Panc1 (cell line): ENCODE data around the gene WDR82. TPM values are rescaled to one million over a fixed set of nuclear protein-coding genes. Genes with fewer than 3 reads are reported as not detected.

Source experiments
- ATAC-seq: fragments of 200-7000 bp; cut with Tn5 transposase; 2 replicates; pipeline ENCODE4 v1.9.1; 2020; ENCODE audit warnings: mild to moderate bottlenecking, moderate library complexity
- BruUV-seq: library from RNA; stranded (reverse); fragments of 400-500 nt; replicated peaks from 2 replicates; lab custom pipeline; 2021; lab: Mats Ljungman, UMichigan
- CTCF ChIA-PET: fragments of 300-600 bp; sonication (Branson Sonifier 250); formaldehyde crosslinking; loops from one replicate; lab custom pipeline; 2022; ENCODE audit warnings: antibody characterized with exemption; lab: Charles Lee
- POLR2A ChIA-PET: fragments of 300-600 bp; sonication (Branson Sonifier 250); formaldehyde crosslinking; loops from one replicate; lab custom pipeline; 2022; ENCODE audit warnings: antibody characterized with exemption; lab: Charles Lee
- DNase-seq: peaks from one replicate; pipeline ENCODE4 v3.0.0-alpha.2; 2010; ENCODE audit warnings: low read depth, low spot score
- H3K27ac ChIP-seq: 2 replicates; pipeline ENCODE4 v1.5.1; 2011; ENCODE audit warnings: mild to moderate bottlenecking, low read length, inconsistent platforms
- H3K27me3 ChIP-seq: fragments of 200-500 bp; sonication (Bioruptor generic); 2 replicates; pipeline ENCODE4 v1.6.0; 2014; ENCODE audit warnings: low read length, inconsistent platforms; ENCODE audit not compliant: control insufficient read depth, insufficient read depth
- H3K36me3 ChIP-seq: fragments of 200-500 bp; sonication (Bioruptor generic); 2 replicates; pipeline ENCODE4 v1.5.1; 2014; ENCODE audit warnings: inconsistent platforms, mild to moderate bottlenecking, low read length, moderate library complexity; ENCODE audit not compliant: control insufficient read depth, insufficient read depth
- H3K4me1 ChIP-seq: 2 replicates; pipeline ENCODE4 v1.5.1; 2011; ENCODE audit warnings: inconsistent platforms, mild to moderate bottlenecking, low read length, moderate library complexity; ENCODE audit not compliant: control insufficient read depth, insufficient read depth
- H3K4me3 ChIP-seq, 2 experiments: 2 replicates each; pipeline ENCODE4 v1.5.1; 2011 to 2012; ENCODE audit warnings: low read depth in 2 of 2, low read length in 2 of 2, mild to moderate bottlenecking in 2 of 2, inconsistent platforms in 1 of 2, moderate library complexity in 1 of 2
- H3K9me3 ChIP-seq: fragments of 200-500 bp; sonication (Bioruptor generic); 2 replicates; pipeline ENCODE4 v1.5.1; 2014; ENCODE audit warnings: low read depth, mild to moderate bottlenecking, inconsistent platforms, low read length, moderate library complexity; ENCODE audit not compliant: control insufficient read depth, insufficient read depth
- CTCF ChIP-seq: fragments of 450-650 bp; IDR thresholded peaks from 2 replicates; pipeline ENCODE4 v1.5.1; 2017; ENCODE audit warnings: mild to moderate bottlenecking
- POLR2AphosphoS5 ChIP-seq: IDR thresholded peaks from 2 replicates; pipeline ENCODE4 v1.6.1; 2012; ENCODE audit warnings: mild to moderate bottlenecking, low read depth, low read length, moderate library complexity
- REST ChIP-seq, 2 experiments: IDR thresholded peaks; 2 replicates each; pipeline ENCODE4 v1.6.1; 2011 to 2012; ENCODE audit warnings: low read depth in 2 of 2, control low read depth in 1 of 2, low read length in 1 of 2, mild to moderate bottlenecking in 1 of 2, moderate library complexity in 1 of 2; ENCODE audit not compliant: insufficient read depth in 1 of 2
- SIN3A ChIP-seq: IDR thresholded peaks from 2 replicates; pipeline ENCODE4 v1.6.1; 2012; ENCODE audit warnings: low read depth, mild to moderate bottlenecking, low read length, moderate library complexity, borderline replicate concordance; ENCODE audit not compliant: insufficient read depth
- TCF7L2 ChIP-seq: IDR thresholded peaks from 2 replicates; pipeline ENCODE4 v1.6.1; 2011; ENCODE audit warnings: mild to moderate bottlenecking, low read depth, low read length, inconsistent platforms
- in situ Hi-C: cut with HindIII; loops from 2 replicates; pipeline ENCODE4 v1.10.0; 2016; ENCODE audit warnings: low sequenced_read_pairs, low pct_unique_long_range_greater_than_20kb
- intact Hi-C: fragments of 100-400 bp; cut with micrococcal nuclease; formaldehyde crosslinking; loops from one replicate; pipeline ENCODE4 v1.10.0; 2022; ENCODE audit not compliant: unreplicated experiment
- total RNA-seq: library from RNA; stranded (reverse); gene quantifications from one replicate; pipeline ENCODE4 v1.2.1, GENCODE V29; 2021; ENCODE audit not compliant: unreplicated experiment

Gene WDR82
- total RNA-seq, 1 experiment from 2014 or later, result 57.9 TPM

- intact Hi-C loops (no loop called here), in situ Hi-C loops (no loop called here)
- peaks cover 35% of the 10 kb centered on the region for H3K36me3 ChIP-seq
- H3K27me3 ChIP-seq, result no peaks in the 10 kb centered on the region
- no TSS peak for BruUV-seq
- no peak overlapping the region for H3K27ac ChIP-seq
- POLR2A ChIA-PET, result no interaction called here
- H3K9me3 ChIP-seq, result no peaks in the 10 kb centered on the region
- DNase-seq (no peak), ATAC-seq (no peak)
- TF ChIP-seq REST (IDR thresholded peaks at IDR 0.05; ENCODE audit: insufficient read depth in 1 of 2, low read depth in 2 of 2, low read length in 1 of 2) (no peak), TCF7L2 (no peak), CTCF (no peak), POLR2AphosphoS5 (no peak)
- no peaks in the 10 kb centered on the region for H3K4me1 ChIP-seq
- CTCF ChIA-PET, result no interaction called here
- no peak overlapping the region for H3K4me3 ChIP-seq
Measured at GRCh38 chr3:52262447-52262846, 16.0 kb downstream of the WDR82 start.

GRCh38 chr3:52259448-52259847, 19.0 kb downstream of the WDR82 start:
- no TSS peak for BruUV-seq
- Histone ChIP-seq H3K4me1 (no peaks in the 10 kb centered on the region), H3K27ac (no peak overlapping the region), H3K9me3 (no peaks in the 10 kb centered on the region), H3K36me3 (peaks cover 35% of the 10 kb centered on the region), H3K4me3 (no peak overlapping the region), H3K27me3 (no peaks in the 10 kb centered on the region)
- intact Hi-C loops, result no loop called here
- ATAC-seq, result no peak
- no peak for DNase-seq
- in situ Hi-C loops, result no loop called here
- ChIA-PET CTCF (no interaction called here), POLR2A (no interaction called here)
- TF ChIP-seq CTCF (no peak), REST (IDR thresholded peaks at IDR 0.05; ENCODE audit: insufficient read depth in 1 of 2, low read depth in 2 of 2, low read length in 1 of 2) (no peak), SIN3A (no peak), TCF7L2 (no peak), POLR2AphosphoS5 (no peak)
